GM12872 (cell line): ENCODE data around the gene CHN2.

ENCODE experiments used
- CTCF ChIP-seq: IDR thresholded peaks from 3 replicates; pipeline ENCODE4 v1.5.1; 2011; ENCODE audit warnings: low read depth, mild to moderate bottlenecking, low read length, moderate library complexity; ENCODE audit not compliant: insufficient read depth

The CHN2 gene

GRCh38 chr7:29299086-29299485 is 104.5 kb downstream of the CHN2 start:
- no peak for TF ChIP-seq CTCF

GRCh38 chr7:29300026-29300480 is 105.5 kb downstream of the CHN2 start:
- no peak for TF ChIP-seq CTCF

- TF ChIP-seq CTCF = no peak
Measured at GRCh38 chr7:29300649-29301048, 106.1 kb downstream of the CHN2 start.

- TF ChIP-seq CTCF = no peak
Measured at GRCh38 chr7:29302666-29303395, 108.3 kb downstream of the CHN2 start.

- TF ChIP-seq CTCF = no peak
Measured at GRCh38 chr7:29304756-29305155, 110.2 kb downstream of the CHN2 start.

DNA sequence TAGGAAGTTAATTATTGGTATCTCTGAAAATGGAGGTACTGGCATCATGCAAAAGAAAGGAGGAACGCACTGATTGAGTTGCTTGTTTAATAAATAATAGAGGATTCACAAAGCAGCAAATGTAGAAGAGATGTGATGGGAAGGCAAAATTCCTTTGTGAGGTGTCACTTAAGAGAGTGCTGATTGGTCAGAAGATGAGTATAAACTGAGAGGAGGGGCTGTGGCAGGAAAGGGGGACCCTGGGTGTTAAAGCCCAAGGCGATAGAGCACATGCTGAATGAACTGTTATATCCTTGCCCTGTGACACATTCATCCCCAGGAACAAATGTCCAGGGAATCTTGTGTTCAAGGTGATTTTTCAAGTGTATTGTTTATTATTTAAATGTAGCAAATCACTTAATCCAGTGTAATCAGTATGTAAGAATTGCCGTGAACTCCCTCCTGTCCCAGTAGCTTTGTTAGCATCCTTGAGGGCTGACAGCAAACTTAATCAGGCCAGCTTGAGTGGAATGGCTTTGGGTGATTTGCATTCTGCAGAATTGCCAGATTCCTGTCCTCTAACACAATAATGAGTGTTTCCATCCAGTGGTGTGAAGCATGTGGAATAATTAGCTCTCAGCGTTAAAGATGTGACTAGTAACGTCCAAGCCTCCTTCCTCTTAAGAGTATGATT is 111.9 kb downstream of the CHN2 start:
- TF ChIP-seq CTCF = no peak

GRCh38 chr7:29308424-29308823 is 113.8 kb downstream of the CHN2 start:
- no peak for TF ChIP-seq CTCF
